ENCODE measurements around the gene CDC34.

The CDC34 gene

DNA sequence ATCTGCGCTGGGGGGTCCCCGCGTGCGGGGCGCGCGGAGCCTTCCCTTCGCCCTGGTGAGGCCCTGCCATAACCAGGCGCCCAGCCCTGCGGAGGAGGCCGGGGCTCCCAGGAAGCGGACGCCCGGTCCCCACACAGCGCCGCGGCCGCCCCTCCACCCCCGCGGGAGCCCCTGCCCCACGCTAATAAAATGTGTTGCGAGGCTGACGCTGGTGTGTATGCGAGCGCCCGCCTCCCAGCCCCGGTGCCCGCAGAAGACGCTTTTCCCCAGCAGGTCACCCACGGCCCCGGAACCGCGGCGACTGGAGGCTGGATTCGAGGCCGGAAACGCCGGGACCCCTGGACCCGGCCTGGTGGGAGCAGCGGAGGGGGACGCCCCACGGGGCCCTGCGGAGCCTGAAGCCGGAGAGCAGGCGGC lies 12.1 kb upstream of the CDC34 start:
- DNase-seq (ENCODE audit: low spot score), result no peak

DNA sequence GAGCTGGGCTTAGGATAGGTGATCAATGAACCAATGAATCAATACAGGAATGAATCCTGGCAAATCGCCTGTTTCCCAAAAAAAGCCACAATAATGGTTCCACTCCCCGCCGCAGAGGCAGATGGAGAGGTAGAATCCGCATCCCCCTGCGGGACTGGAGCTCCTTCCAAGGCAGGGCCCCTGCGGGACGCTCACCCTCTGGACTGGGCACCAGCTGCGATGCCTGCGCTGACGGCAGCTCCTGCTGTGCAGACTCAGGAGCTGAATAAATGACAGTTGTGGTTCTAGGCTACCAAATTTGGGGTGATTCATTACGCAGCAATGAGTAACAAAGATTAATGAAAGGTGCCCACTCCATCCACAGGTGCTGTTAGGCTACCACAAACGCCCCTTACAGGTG lies 8.8 kb upstream of the CDC34 start:
- DNase-seq (ENCODE audit: low spot score), result no peak

DNA sequence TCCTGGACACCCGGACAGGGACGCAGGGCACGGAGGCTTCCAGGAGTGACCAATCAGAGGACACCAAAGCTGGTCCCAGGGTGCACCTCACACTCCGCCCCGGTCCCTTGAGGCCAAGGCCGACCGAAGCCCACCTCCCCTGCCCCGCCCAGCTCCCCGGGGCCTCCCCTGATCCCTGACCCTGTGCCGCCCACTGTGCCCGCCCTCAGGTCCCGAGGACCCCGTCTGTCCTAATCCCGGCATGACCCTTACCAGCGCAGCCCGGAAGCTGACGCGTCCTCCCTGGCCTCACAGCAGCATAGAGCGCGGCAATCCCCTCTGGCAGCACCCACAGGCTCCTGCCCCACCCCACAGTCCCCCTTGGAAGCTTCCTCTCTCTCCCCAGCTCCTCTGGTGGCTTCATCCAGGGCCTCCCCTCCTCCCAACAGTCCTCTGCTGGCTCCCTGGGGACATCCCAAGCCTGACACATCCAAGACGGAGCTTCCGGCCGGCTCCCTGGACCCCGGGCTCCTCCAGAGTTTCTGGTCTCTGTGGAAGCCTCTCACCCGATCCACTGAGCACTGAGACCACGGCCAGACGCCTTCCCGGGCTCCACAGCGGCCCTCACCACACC lies 7.4 kb upstream of the CDC34 start:
- peak; percentile 67 for DNase-seq (ENCODE audit: low spot score)

DNA sequence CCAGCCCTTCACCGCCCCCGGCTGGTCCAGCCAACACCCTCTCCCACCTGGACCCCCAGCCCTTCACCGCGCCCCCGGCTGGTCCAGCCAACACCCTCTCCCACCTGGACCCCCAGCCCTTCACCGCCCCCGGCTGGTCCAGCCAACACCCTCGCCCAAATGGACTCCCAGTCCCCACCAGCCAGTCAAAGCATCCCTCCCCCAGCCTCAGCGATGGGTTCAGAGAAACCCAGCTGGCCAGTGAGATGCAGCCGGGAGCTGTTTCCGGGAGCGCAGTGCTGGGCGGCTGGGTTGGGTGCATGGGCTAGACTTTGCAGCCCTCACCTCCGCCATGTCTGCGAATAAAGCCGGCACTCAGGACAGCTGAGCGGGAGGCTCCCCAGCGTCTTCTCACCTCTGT lies 6.5 kb upstream of the CDC34 start:
- no peak for DNase-seq (ENCODE audit: low spot score)

DNA sequence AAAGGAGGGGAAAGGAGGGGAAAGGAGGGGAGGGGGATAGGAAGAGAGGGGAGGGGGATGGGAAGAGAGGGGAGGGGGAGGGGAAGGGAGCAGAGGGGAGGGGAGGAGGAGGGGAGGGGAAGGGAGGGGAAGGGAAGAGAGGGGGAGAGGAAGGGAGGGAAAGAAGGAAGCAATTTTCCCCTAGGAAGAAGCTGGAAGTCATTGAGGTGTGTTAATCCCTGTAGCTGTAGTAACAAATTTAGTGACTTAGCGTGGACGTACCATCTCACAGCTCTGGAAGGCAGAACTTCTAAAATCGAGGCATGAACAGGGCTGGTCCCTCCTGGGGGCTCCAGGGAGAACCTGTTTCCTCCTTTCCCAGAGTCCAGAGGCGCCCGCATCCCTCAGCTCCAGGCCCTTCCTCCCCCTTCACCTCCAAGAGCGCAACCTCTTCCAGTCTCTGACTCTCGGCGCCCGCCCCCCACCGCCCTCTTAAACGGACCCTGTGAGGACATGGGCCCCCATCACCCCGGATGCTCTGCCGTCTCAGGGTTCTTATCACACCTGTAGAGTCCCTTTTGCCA lies 5.6 kb upstream of the CDC34 start:
- no peak for DNase-seq (ENCODE audit: low spot score)

DNA sequence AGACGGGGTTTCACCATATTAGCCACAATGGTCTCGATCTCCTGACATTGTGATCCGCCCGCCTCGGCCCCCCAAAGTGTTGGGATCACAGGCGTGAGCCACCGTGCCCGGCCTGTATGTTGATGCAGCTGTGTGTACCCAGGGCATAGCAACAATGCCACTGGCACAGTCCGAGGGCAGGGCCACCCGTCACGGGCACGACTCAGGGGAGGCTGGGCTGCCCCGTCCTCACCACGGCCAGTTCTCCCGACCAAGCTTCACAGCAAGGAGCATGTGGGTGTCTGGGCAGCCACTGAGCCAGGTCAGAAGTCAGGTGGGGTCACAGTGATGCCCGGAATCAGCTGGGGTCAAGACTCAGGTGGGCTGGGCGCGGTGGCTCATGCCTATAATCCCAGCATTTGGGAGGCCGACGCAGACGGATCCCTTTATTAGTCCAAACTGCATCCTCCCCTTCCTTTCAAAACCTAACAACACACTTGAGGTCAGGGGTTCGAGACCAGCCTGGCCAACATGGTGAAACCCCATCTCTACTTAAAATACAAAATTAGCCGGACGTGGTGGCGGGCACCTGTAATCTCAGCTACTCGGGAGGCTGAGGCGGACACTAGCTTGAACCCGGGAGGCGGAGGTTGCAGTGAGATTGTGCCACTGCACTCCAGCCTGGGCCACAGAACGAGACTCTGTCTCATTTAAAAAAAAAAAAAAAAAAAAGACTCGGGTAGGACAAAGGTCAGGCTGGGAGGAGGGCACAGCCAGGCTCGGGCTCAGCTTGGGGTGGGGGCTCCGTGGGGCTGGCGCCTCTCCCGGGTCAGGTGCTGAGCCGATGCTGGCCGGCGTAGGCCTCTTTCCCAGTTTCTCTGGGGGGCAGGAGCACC lies 1.2 kb upstream of the CDC34 start:
- DNase-seq (ENCODE audit: low spot score), result no peak

DNA sequence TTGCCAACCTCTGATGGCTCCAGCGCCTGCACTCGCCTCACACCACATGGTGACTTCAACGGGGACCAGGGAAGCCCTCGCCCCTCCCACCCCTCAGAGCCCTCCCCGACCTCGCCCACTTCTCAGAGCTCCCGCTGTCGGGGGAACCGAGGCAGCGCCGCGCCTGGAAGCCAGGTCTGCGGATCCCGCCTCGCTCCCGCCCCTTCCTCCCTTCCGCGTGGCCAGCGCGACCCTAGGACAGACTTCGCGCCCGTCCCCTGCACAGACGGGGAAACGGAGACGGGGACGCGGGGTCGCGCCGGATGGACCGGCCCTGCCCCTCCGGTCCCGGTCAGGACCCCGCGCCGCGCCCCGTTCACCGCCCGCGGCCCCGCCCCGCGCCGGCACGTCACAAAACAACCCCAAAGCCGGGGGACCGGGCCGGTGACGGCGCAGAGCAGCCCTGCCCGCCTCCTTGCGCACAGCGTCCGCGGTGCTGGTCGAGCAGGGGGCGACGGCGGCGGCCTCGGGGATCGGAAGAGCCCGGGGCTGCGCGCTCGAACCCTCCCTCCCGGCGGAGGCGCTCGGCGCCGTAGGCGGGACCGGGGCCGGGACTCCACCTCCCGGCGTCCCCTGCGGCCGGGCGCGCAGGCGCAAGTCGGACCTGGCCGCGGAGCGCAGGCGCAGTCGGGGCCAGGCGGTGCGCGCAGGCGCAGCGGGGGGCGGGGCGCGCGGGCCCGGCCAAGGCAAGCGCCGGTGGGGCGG lies 379 bp upstream of the CDC34 start:
- peak; percentile 94 for DNase-seq (ENCODE audit: low spot score)

DNA sequence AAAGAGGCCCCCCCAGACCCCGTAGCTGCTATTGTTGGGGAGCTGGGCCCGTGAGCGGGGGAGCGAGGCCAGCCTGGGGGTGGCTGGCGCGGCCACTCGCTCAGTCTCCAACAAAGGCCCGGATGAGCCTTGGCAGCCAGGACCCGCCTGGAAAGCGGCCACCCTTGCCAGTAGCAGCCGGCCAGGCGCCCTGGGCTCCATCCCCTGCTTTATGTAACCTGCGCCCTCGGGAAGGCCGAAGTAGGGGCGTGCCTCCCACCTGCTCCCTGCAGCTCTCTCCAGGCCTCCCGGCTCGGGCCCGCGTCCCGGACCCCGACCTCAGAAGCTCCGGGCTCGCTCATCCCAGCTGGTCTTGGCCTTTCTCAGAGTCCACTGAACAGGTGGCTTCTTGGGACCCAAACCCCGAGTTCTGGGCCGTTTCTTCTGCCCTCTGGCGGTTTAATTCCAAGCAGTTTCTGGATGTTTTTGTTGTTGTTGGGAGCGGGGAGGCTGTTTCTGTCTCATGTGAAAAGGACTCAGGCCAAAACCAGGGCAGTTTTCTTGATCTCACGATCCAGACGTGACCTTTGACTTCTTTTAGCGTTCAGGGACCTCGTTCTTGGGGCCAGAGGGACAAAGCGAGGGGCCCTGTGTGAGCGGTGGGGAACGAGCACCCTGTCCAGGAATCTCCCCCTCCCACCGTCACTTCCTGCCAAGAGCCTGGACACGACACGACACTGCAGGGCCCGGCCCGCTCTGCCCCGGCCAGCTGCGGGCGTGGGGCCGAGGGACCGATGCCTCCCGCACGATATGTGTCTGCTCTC lies 1.2 kb downstream of the CDC34 start:
- DNase-seq (ENCODE audit: low spot score), result peak; percentile 82

DNA sequence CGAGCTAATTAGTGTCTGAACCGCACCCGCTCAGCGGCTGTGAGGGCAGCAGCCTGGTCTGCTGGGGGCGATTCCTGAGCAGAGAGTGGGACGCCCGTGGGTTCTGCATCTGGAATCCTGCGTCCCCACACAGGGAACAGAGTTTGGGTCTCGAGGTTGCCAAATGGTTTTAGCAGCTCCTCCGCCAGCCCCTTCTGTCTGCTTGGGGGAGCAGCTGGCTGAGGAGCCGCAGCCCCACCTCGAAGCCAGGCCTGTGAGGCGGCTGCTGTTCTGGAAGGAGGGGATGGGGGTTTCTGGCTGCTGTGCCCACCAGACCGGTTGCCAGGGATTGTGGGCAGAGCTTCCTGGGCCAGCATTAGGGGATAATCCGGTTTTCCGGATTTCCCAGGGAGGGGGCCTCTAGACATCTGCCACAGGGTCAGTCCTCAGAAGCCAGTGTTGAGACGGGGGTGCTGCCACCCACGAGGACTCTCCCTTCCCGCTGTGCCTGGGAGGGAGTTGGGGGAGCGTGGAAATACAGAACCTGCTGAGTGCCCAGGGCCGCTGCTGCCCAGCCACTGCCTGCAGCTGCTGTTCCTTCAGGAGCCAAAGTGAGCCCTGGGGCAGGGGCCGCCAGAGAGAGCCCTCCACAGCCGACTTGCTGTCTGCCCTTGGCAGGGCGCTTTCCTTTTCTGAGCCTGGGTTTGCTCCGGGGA lies 2.0 kb downstream of the CDC34 start:
- DNase-seq (ENCODE audit: low spot score), result no peak

DNA sequence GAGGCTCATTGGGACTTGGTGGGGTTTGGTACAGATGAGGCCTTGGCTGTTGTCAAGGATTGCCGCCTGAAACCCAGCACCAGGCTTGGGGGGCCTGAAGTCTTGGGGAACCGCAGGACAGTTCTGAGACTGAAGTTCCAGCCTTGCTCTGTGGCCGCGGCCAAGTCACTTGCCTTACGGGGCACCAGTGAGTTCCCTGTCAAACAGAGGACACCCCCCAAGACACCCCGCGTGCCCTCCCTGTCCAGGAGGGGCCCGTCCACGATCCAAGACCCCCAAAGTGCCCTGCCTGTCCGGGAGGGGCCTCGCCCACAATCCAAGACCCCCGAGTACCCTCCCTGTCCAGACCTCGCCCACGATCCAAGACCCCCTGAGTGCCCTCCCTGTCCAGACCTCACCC lies 2.5 kb downstream of the CDC34 start:
- DNase-seq (ENCODE audit: low spot score), result no peak

DNA sequence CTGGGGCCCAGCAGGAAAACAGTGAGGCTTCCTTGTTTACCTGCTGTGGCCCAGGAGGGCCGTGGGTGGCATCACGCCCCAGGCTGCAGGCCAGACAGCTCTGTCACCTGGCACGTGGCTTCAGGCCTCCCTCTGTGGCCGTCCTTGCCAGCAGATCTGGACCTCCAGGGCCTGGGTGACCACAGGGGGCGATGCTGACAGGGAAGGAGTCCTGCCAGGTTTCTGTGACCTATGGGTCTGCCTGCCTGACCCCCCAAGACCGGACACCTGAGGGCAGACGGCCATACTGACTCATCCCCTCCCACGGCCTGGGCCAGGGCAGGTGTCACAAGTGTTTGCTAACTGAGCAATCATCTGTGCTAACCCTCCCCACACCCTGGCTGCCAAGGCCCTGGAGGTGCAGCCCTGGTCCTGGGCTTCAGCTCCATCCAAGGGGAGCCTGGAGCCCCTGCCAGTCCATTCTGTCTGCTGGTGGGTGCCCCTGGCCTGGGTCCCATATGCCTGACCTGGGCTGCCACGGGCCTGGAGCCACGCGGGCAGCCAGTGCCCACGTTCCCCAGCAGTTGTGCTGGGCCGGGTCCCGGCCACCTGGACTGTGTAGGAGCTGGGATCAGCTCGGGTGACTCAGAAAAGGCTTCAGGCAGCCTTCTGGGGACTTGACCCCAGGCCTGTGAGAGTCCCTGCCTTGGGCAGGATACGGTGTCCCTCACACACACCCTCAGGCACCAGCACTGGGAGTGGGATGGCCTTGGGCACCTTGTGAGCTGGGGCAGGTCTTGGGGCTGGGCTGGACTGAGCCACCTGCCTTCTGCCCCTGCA lies 3.7 kb downstream of the CDC34 start:
- no peak for DNase-seq (ENCODE audit: low spot score)

DNA sequence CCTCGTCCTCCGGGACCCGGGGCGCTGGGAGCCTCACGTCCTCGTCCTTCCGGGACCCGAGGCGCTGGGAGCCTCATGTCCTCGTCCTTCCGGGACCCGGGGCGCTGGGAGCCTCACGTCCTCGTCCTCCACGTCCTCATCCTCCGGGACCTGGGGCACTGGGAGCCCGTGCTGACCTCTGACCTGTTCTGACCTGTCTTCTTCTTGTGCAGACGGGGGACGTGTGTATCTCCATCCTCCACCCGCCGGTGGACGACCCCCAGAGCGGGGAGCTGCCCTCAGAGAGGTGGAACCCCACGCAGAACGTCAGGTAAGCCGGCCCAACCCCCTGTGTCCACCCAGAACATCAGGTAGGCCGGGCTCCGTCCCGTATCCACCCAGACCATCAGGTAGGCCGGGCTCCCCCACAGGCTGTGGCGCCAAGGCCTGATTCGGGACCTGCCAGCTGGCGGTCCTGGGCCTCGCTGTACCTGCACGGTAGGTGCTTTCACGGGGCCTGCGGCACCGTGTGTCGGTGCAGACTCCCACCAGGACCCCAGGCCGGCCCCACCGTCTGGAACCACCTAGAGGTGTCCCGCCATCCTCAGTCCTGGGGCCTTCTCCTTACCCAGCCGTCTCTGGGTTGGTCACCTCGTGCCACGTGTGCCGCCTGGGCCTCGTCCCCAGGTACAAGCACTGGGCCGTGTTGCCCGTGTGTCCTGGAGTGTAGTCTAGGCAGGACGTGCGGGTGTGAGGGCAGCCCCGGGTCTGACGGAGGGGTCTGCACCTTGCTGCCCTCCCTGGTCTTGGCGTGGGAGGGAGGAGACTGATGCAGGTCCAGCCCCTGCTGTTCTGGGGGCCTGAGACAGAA lies 4.7 kb downstream of the CDC34 start:
- no peak for DNase-seq (ENCODE audit: low spot score)

DNA sequence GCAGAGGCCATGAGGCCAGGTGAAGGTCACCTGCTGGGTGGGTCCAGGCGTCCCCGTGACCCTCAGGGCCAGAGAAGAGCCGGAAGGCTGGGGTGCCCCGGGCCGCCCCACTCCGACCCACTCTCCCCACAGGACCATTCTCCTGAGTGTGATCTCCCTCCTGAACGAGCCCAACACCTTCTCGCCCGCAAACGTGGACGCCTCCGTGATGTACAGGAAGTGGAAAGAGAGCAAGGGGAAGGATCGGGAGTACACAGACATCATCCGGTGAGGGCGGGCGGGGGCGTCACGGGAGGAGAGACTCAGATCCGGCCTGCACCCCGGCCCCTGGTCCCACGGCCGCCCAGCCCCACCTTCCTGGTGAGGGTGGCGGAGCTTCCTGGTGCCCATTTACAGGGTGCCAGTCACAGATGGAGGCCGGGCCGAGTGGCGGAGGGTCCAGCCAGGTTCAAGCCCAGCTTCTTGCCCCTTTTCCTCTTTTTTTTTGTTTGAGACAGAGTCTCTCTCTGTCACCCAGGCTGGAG lies 5.4 kb downstream of the CDC34 start:
- no peak for DNase-seq (ENCODE audit: low spot score)

DNA sequence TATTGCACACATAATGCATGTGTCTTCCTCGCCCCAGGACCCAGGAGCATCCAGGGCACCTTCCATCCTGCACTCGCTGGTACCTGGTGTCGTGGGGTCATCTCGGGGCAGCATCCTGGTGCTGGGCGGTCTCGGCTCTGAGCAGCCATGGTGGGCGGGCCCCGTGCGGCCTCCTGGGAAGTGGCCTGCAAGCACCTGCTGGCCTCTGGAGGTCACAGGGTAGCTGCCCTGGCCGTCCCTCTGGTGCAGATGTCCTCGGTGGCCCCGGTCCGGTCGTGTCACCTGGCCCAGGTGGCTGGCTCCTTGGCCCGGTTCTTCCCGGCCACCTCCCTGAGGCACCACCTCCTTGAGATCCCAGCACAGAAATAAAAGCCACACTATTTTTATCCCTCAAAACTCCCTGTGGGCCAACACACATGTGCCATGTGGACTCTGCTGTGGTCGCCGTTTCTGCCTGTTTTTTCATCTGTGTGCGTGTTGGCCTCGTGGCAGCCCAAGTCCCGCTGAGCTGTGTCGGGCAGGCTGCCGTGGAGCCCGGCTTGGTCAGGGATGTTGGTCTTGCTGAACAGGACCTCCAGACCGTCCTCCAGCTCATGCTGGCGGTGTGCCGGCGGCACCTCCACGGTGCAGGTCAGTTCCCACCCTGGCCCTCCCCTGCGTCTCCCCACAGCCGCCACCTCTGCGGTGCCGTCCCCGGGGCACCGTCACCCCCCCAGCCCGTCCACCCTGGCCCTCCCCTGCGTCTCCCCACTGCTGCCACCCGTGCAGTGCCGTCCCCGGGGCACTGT lies 7.3 kb downstream of the CDC34 start:
- DNase-seq (ENCODE audit: low spot score), result no peak

DNA sequence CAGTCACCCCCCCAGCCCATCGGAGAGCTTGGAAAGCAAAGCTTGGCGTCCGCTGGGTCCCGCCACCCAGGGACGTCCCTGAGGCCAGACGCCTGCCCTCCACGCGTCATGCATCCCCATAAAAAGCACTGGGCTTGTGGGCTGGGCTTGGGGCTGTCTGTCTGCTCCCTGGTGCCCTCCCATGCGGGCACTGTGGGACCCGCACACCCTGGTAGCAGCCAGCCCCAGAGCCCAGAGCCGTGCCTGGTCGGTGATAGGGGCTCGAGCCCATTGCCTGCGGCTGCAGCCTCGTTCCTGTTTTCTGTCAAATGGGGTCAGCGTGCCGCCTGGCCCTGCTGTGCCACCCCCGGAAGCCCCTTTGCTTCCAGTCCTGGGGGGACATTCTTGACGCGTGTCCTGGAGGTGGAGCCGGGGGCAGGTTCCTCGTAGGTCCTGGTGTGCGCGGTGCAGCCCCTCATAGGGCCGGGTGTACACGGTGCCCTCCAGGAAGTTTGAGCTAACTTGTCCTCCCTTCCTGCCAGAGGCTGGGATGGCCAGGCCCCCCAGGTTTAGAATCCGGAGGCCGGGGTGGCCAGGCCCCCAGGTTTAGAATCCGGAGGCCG lies 8.0 kb downstream of the CDC34 start:
- no peak for DNase-seq (ENCODE audit: low spot score)

DNA sequence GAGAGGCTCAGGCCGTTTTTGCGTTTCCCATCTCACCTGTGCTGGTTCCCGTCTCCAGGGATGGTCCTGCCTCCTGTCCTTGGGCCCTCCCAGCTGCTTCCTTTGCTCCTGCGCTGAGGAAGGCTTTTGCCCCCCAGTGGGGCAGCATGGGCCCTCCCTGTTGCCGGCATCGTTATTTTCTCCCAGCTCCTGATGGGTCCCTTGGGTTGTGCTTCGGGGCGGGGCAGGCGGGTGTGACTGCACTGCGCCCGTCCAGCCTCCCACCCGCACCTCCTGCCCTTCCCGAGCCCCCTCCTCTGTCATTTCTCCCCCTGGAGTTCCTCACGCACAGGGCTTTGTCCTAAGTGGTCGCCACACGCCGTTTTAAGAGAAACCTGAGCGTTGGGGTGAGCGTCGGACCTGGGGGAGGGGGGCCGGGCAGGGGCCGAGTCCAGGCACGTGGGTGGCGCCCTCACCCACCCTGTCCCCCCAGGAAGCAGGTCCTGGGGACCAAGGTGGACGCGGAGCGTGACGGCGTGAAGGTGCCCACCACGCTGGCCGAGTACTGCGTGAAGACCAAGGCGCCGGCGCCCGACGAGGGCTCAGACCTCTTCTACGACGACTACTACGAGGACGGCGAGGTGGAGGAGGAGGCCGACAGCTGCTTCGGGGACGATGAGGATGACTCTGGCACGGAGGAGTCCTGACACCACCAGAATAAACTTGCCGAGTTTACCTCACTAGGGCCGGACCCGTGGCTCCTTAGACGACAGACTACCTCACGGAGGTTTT lies 9.5 kb downstream of the CDC34 start:
- DNase-seq (ENCODE audit: low spot score), result no peak

DNA sequence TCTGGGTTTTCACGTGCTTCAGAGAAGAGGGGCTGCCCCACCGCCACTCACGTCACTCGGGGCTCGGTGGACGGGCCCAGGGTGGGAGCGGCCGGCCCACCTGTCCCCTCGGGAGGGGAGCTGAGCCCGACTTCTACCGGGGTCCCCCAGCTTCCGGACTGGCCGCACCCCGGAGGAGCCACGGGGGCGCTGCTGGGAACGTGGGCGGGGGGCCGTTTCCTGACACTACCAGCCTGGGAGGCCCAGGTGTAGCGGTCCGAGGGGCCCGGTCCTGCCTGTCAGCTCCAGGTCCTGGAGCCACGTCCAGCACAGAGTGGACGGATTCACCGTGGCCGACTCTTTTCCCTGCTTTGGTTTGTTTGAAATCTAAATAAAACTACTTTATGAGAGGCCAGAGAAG lies 10.1 kb downstream of the CDC34 start:
- no peak for DNase-seq (ENCODE audit: low spot score)
